HG02610 (cell line): ENCODE measurements around the gene C1D.

Source experiments
- ATAC-seq: cut with Tn5 transposase; IDR thresholded peaks from one replicate; pipeline ENCODE4 v1.9.1; 2021; ENCODE audit warnings: mild to moderate bottlenecking, moderate library complexity; ENCODE audit not compliant: unreplicated experiment

Gene C1D

GRCh38 chr2:68059784-68060525 lies 2.8 kb downstream of the C1D start:
- no peak for ATAC-seq

- ATAC-seq = no peak
Observed at GRCh38 chr2:68057658-68058396, 5.0 kb downstream of the C1D start.

GRCh38 chr2:68052717-68053422 lies 9.9 kb downstream of the C1D start:
- no peak for ATAC-seq

- ATAC-seq = no peak
Observed at GRCh38 chr2:68050353-68050752, 12.5 kb downstream of the C1D start.

- ATAC-seq = no peak
Observed at GRCh38 chr2:68046642-68047240, 16.1 kb downstream of the C1D start.

GRCh38 chr2:68046224-68046623 lies 16.6 kb downstream of the C1D start:
- ATAC-seq = no peak

GRCh38 chr2:68045342-68045741 lies 17.5 kb downstream of the C1D start:
- no peak for ATAC-seq

- no peak for ATAC-seq
Observed at GRCh38 chr2:68044099-68044498, 18.7 kb downstream of the C1D start.

- ATAC-seq = no peak
Observed at GRCh38 chr2:68043695-68044094, 19.1 kb downstream of the C1D start.

GRCh38 chr2:68043032-68043431 lies 19.8 kb downstream of the C1D start:
- ATAC-seq = no peak

- no peak for ATAC-seq
Observed at GRCh38 chr2:68041704-68042245, 21.0 kb downstream of the C1D start.

- ATAC-seq = no peak
Observed at GRCh38 chr2:68040078-68040477, 22.7 kb downstream of the C1D start.

- ATAC-seq = no peak
Observed at GRCh38 chr2:68039317-68039716, 23.5 kb downstream of the C1D start.

GRCh38 chr2:68032702-68033101 lies 30.1 kb downstream of the C1D start:
- no peak for ATAC-seq

GRCh38 chr2:68031542-68032160 lies 31.2 kb downstream of the C1D start:
- peak; percentile 73 for ATAC-seq

- ATAC-seq = no peak
Observed at GRCh38 chr2:68031043-68031442, 31.8 kb downstream of the C1D start.

- no peak for ATAC-seq
Observed at GRCh38 chr2:68030529-68030928, 32.3 kb downstream of the C1D start.

- ATAC-seq = no peak
Observed at GRCh38 chr2:68027959-68028358, 34.8 kb downstream of the C1D start.

GRCh38 chr2:68024450-68024849 lies 38.4 kb downstream of the C1D start:
- no peak for ATAC-seq

GRCh38 chr2:68023904-68024303 lies 38.9 kb downstream of the C1D start:
- no peak for ATAC-seq

GRCh38 chr2:68018727-68019126 lies 44.1 kb downstream of the C1D start:
- no peak for ATAC-seq
